Fibroblast of lung (primary cell): Measurements from ENCODE around the gene QPCT.

Experiments used
- EZH2 ChIP-seq: IDR thresholded peaks from 2 replicates; pipeline ENCODE4 v1.5.1; 2012; ENCODE audit warnings: low read length, control low read depth, mild to moderate bottlenecking; ENCODE audit errors: missing control alignments
- TF ChIP-seq, protein P1 (sequence below), 2 donors: IDR thresholded peaks in 1 of 2; conservative IDR thresholded peaks in 1 of 2; 1 replicate in 1 of 2; 2 replicates in 1 of 2; pipeline ENCODE4 v1.5.1; 2011 to 2012; ENCODE audit warnings: low read length in 2 of 2, control low read depth in 1 of 2, inconsistent platforms in 1 of 2, low read depth in 1 of 2, mild to moderate bottlenecking in 1 of 2

DNA sequence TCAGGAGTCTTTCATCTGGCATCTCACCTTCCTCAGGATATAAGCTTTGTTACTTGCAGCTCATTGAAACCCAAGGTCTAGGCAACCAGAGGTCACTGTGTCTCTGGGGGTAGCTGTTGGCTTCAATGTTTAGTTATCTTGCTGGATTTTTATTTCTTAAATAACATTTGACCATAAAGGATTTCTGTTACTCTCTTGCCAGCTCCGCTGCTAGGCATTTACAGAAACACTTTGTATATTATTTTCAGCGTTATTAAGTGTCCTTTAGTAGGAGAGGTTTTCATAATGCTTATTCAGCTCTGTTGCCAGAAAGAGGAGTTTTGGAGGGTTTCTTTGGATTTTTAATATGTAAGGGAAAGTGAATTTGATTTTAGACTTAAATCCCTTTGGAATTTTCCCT lies 61.4 kb downstream of the QPCT start:
- TF ChIP-seq, protein P1, sequence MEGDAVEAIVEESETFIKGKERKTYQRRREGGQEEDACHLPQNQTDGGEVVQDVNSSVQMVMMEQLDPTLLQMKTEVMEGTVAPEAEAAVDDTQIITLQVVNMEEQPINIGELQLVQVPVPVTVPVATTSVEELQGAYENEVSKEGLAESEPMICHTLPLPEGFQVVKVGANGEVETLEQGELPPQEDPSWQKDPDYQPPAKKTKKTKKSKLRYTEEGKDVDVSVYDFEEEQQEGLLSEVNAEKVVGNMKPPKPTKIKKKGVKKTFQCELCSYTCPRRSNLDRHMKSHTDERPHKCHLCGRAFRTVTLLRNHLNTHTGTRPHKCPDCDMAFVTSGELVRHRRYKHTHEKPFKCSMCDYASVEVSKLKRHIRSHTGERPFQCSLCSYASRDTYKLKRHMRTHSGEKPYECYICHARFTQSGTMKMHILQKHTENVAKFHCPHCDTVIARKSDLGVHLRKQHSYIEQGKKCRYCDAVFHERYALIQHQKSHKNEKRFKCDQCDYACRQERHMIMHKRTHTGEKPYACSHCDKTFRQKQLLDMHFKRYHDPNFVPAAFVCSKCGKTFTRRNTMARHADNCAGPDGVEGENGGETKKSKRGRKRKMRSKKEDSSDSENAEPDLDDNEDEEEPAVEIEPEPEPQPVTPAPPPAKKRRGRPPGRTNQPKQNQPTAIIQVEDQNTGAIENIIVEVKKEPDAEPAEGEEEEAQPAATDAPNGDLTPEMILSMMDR (conservative IDR thresholded peaks at IDR 0.05 in 1 of 2, IDR thresholded peaks at IDR 0.05 in 1 of 2; ENCODE audit: low read depth in 1 of 2, low read length in 2 of 2): no peak
- TF ChIP-seq EZH2: no peak
